Subcutaneous abdominal adipose tissue (tissue), 5 donors: ENCODE results near the gene EPAS1.

Experiments
- H3K27ac ChIP-seq: one replicate; pipeline ENCODE4 v1.7.0; 2013; ENCODE audit warnings: low read depth, mild to moderate bottlenecking, inconsistent platforms, low read length, moderate library complexity
- H3K27me3 ChIP-seq, 5 donors: one replicate each; pipeline ENCODE4 v1.7.0; 2013; ENCODE audit warnings: low read length in 5 of 5, inconsistent platforms in 1 of 5; ENCODE audit not compliant: control insufficient read depth in 5 of 5, insufficient read depth in 4 of 5
- H3K36me3 ChIP-seq, 5 donors: one replicate each; pipeline ENCODE4 v1.7.0; 2013; ENCODE audit warnings: low read length in 5 of 5; ENCODE audit not compliant: control insufficient read depth in 5 of 5, insufficient read depth in 5 of 5
- H3K4me1 ChIP-seq, 5 donors: one replicate each; pipeline ENCODE4 v1.7.0; 2013; ENCODE audit warnings: low read length in 5 of 5, mild to moderate bottlenecking in 3 of 5, moderate library complexity in 1 of 5; ENCODE audit not compliant: control insufficient read depth in 5 of 5, insufficient read depth in 5 of 5
- H3K4me3 ChIP-seq, 5 donors: one replicate each; pipeline ENCODE4 v1.7.0; 2013; ENCODE audit warnings: low read length in 5 of 5, low read depth in 1 of 5
- H3K9ac ChIP-seq, 5 donors: one replicate each; pipeline ENCODE4 v1.7.0; 2013; ENCODE audit warnings: low read length in 5 of 5, mild to moderate bottlenecking in 4 of 5, moderate library complexity in 3 of 5
- H3K9me3 ChIP-seq, 5 donors: one replicate each; pipeline ENCODE4 v1.7.0; 2013; ENCODE audit warnings: low read length in 5 of 5; ENCODE audit not compliant: control insufficient read depth in 5 of 5
- donor health status: healthy.
- donor health status: healthy.
- donor health status: healthy.
- donor health status: healthy.
- donor health status: healthy.

The EPAS1 gene

DNA sequence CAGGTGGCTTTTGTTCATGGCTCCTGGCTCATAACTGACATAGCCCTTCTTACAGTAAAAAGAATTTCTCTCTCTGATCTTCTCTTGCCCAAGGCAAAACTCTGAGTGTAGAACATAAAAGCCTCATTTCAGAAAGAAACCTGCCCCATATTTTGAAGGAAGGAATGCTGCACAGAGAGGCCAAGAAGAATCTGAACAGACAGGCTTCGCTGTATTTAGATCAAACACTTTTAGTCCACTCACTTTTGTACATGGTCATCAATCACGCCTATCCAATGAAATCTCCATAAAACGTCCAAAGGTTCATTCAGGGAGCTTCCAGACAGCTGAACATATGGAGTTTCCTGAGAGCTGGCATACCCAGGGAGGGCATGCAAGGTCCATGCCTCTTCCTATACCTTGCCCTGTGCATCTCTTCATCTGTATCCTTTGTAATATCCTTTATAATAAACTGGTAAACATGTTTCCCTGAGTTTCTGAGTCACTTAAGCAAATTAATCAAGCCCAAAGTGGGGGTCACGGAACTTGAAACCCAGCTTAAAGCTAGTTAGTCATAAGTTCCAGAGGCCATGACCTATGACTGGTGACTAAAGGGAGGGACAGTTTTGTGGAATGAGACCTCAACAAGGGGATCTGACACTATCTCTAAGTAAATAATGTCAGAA lies 119.7 kb downstream of the EPAS1 start:
- Histone ChIP-seq H3K27ac (no peak overlapping the region), H3K27me3 (no peaks in the 10 kb centered on the region), H3K4me1 (no peaks in the 10 kb centered on the region), H3K36me3 (no peaks in the 10 kb centered on the region), H3K9me3 (peaks cover 2 to 18% (median 10%) of the 10 kb centered on the region in 5 donors), H3K4me3 (no peak overlapping the region), H3K9ac (no peak overlapping the region)

DNA sequence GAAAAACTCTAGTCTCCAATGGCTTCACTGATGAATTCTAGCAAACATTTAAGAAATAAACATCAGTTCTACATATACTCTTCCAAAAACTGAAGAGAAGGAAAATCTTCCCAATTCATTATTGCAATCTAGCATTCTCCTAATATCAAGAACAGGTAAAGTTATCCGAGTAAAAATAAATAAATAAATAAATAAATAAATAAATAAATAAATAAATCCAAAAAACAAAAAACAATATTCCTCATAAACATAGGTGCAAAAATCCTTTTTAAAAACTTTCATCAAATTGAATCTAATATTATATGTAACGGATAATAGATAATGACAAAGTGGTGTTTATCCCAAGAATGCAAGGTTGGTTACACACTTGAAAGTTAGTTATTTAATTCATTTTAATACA lies 123.7 kb downstream of the EPAS1 start:
- H3K4me3 ChIP-seq = no peak overlapping the region
- no peak overlapping the region for H3K27ac ChIP-seq
- no peaks in the 10 kb centered on the region for H3K4me1 ChIP-seq
- H3K9ac ChIP-seq = no peak overlapping the region
- peaks cover 2 to 18% (median 10%) of the 10 kb centered on the region in 5 donors for H3K9me3 ChIP-seq
- H3K36me3 ChIP-seq = no peaks in the 10 kb centered on the region
- H3K27me3 ChIP-seq = no peaks in the 10 kb centered on the region

DNA sequence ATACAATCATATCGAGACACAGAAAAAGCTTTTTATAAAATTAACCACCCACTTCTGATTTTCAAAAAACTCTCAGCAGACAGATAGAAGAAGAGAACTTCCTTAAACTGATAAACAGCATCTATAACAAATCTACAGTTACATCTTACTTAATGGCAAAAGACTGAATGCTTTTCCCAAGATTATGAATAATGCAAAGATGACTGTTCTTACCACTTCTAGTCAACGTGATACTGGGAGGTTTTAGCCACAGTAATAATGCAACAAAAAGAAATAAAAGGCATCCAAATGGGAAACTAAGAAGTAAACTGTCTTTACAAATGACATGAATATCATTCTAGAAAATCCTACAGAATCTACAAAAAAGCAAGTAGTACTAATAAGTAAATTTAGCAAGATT lies 124.2 kb downstream of the EPAS1 start:
- H3K4me1 ChIP-seq = no peaks in the 10 kb centered on the region
- H3K27me3 ChIP-seq = no peaks in the 10 kb centered on the region
- H3K9ac ChIP-seq = no peak overlapping the region
- H3K27ac ChIP-seq = no peak overlapping the region
- no peak overlapping the region for H3K4me3 ChIP-seq
- H3K9me3 ChIP-seq = peaks cover 2 to 16% (median 7%) of the 10 kb centered on the region in 5 donors
- no peaks in the 10 kb centered on the region for H3K36me3 ChIP-seq

GRCh38 chr2:46422717-46423394 lies 125.6 kb downstream of the EPAS1 start:
- Histone ChIP-seq H3K4me3 (no peak overlapping the region), H3K36me3 (no peaks in the 10 kb centered on the region), H3K27ac (no peak overlapping the region), H3K4me1 (no peaks in the 10 kb centered on the region), H3K27me3 (no peaks in the 10 kb centered on the region), H3K9me3 (peaks cover 0 to 4% (median 0%) of the 10 kb centered on the region in 5 donors), H3K9ac (no peak overlapping the region)

DNA sequence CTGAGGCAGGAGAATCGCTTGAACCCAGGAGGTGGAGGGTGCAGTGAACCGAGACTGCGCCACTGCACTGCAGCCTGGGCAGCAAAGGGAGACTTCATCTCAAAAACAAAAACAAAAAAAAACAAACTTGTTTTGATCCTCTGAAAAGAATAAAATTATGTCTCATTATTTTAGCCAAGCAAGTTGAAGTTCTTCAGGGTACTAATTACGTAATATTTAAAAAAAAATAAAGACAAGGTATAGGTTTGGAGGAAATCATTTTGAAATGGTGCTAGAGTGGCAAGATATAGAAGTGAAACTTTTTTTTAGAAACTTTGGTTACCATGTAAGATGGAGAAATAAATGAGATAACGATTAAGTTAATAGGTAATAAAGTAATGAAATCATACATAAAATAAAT lies 127.7 kb downstream of the EPAS1 start:
- no peaks in the 10 kb centered on the region for H3K4me1 ChIP-seq
- H3K27me3 ChIP-seq = no peaks in the 10 kb centered on the region

DNA sequence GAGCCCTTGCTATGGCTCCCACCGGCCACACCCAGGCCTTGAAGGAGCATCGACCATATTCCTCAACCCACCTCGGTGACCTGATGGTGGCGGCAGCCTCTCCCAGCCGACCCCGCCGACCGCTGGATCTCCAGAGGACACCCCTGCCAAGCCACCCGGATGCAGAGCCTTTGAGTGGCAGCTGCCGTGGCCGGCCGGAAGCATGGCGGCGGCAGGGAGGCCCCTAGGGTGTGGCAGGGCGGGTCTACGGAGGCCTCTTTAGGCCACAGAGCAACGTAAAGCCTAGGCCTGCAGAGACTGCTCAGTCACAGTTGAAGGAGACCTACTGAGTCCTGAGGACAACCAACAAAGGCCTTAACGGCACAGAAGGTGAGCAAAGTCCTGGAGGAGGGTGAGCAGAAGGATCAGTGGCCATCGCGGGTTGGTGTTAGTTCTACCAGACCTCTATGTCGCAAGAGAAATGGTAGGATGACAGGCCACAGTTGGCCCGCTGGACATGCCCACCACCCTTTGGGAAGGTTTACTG lies 131.8 kb downstream of the EPAS1 start:
- Histone ChIP-seq H3K9me3 (no peaks in the 10 kb centered on the region), H3K27me3 (no peaks in the 10 kb centered on the region), H3K36me3 (no peaks in the 10 kb centered on the region), H3K4me1 (no peaks in the 10 kb centered on the region), H3K27ac (no peak overlapping the region), H3K9ac (no peak overlapping the region), H3K4me3 (no peak overlapping the region)

More for the DNA sequence above, 127.7 kb downstream of the EPAS1 start:
- H3K36me3 ChIP-seq = no peaks in the 10 kb centered on the region
- H3K27ac ChIP-seq = no peak overlapping the region
- no peak overlapping the region for H3K4me3 ChIP-seq
- H3K9ac ChIP-seq = no peak overlapping the region
- no peaks in the 10 kb centered on the region for H3K9me3 ChIP-seq

GRCh38 chr2:46430413-46430812 lies 133.2 kb downstream of the EPAS1 start:
- Histone ChIP-seq H3K4me1 (no peaks in the 10 kb centered on the region), H3K27ac (no peak overlapping the region), H3K27me3 (no peaks in the 10 kb centered on the region), H3K9ac (no peak overlapping the region), H3K4me3 (no peak overlapping the region), H3K36me3 (no peaks in the 10 kb centered on the region), H3K9me3 (no peaks in the 10 kb centered on the region)

GRCh38 chr2:46430992-46431391 lies 133.8 kb downstream of the EPAS1 start:
- no peaks in the 10 kb centered on the region for H3K36me3 ChIP-seq
- H3K27me3 ChIP-seq = no peaks in the 10 kb centered on the region
- H3K9ac ChIP-seq = no peak overlapping the region
- peaks cover 0 to 3% (median 0%) of the 10 kb centered on the region in 5 donors for H3K4me1 ChIP-seq
- H3K27ac ChIP-seq = no peak overlapping the region
- no peak overlapping the region for H3K4me3 ChIP-seq
- no peaks in the 10 kb centered on the region for H3K9me3 ChIP-seq

DNA sequence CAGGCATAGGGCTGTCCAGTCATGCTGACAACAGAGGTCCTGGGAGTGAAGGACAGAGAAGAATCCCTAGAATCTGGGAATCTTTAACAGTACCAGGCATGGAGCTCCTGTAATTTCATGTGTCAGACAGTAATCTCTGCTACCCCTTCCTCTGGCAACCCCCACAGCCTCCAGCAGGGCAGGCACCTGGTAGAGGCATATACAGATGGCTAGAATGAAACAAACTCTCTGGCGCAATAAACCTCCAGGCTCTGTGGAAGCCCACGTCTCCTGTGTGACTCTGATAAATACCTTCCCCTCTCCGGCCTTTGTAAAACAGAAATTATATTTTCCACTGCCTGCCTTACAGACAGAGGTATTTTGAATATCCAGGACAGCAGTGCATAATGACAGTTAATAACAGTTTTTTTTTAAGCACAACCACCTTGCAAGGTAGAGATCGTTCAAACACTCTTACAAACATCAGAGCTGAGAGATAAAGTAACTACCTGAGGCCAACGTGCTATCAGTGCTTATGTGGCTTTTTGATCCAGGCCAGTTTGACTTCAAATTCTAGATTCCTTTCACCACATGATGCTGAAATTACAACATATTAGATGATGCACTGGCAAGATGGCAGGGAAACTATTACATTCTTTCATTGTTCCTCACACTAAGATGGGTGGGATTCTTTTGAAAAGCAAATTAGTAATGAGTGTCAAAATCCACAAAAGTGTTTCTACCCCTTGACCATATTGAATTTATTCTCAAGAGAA lies 134.5 kb downstream of the EPAS1 start:
- Histone ChIP-seq H3K9me3 (no peaks in the 10 kb centered on the region), H3K4me1 (peaks cover 0 to 3% (median 0%) of the 10 kb centered on the region in 5 donors)

GRCh38 chr2:46434851-46435273 lies 137.7 kb downstream of the EPAS1 start:
- Histone ChIP-seq H3K36me3 (no peaks in the 10 kb centered on the region), H3K4me3 (no peak overlapping the region), H3K9ac (no peak overlapping the region), H3K27ac (no peak overlapping the region), H3K9me3 (no peaks in the 10 kb centered on the region), H3K4me1 (peaks cover 0 to 3% (median 0%) of the 10 kb centered on the region in 5 donors), H3K27me3 (no peaks in the 10 kb centered on the region)

More for the DNA sequence above, 134.5 kb downstream of the EPAS1 start:
- no peak overlapping the region for H3K27ac ChIP-seq
- H3K4me3 ChIP-seq = no peak overlapping the region
- no peak overlapping the region for H3K9ac ChIP-seq
- no peaks in the 10 kb centered on the region for H3K27me3 ChIP-seq
- no peaks in the 10 kb centered on the region for H3K36me3 ChIP-seq
